Measurements from ENCODE around the gene NCKIPSD.

Gene NCKIPSD

GRCh38 chr3:48652923-48653715 is 32.6 kb downstream of the NCKIPSD start:
- ATAC-seq (no peak), DNase-seq (ENCODE audit: low spot score in 2 of 2) (no peak)
- Mint-ChIP-seq H3K4me1 (peaks cover 27% of the 10 kb centered on the region), H3K36me3 (peaks cover 17% of the 10 kb centered on the region), H3K9me3 (no peaks in the 10 kb centered on the region), H3K4me3 (no peak overlapping the region), H3K27ac (peak overlapping the region; percentile 79)

- Mint-ChIP-seq H3K4me3 (no peak overlapping the region), H3K27ac (no peak overlapping the region), H3K9me3 (no peaks in the 10 kb centered on the region), H3K36me3 (peaks cover 19% of the 10 kb centered on the region), H3K4me1 (peaks cover 18% of the 10 kb centered on the region)
- ATAC-seq (no peak), DNase-seq (ENCODE audit: low spot score in 2 of 2) (no peak)
Measured at GRCh38 chr3:48651771-48652170, 33.9 kb downstream of the NCKIPSD start.

GRCh38 chr3:48650723-48651122 is 35.0 kb downstream of the NCKIPSD start:
- no peak overlapping the region for H3K4me3 Mint-ChIP-seq
- H3K36me3 Mint-ChIP-seq: peaks cover 22% of the 10 kb centered on the region
- ATAC-seq (no peak), DNase-seq (ENCODE audit: low spot score in 2 of 2) (no peak)
- no peaks in the 10 kb centered on the region for H3K9me3 Mint-ChIP-seq
- H3K27ac Mint-ChIP-seq: no peak overlapping the region
- H3K4me1 Mint-ChIP-seq: peaks cover 15% of the 10 kb centered on the region

GRCh38 chr3:48648188-48648850 is 37.4 kb downstream of the NCKIPSD start:
- no peak overlapping the region for H3K4me3 Mint-ChIP-seq
- no peak for ATAC-seq
- no peaks in the 10 kb centered on the region for H3K4me1 Mint-ChIP-seq
- no peak for DNase-seq (ENCODE audit: low spot score in 2 of 2)
- H3K27ac Mint-ChIP-seq: no peak overlapping the region
- H3K36me3 Mint-ChIP-seq: peaks cover 15% of the 10 kb centered on the region
- no peaks in the 10 kb centered on the region for H3K9me3 Mint-ChIP-seq

- H3K36me3 Mint-ChIP-seq: peaks cover 9% of the 10 kb centered on the region
- no peaks in the 10 kb centered on the region for H3K4me1 Mint-ChIP-seq
- DNase-seq (ENCODE audit: low spot score in 2 of 2): no peak
- H3K27ac Mint-ChIP-seq: no peak overlapping the region
- no peak overlapping the region for H3K4me3 Mint-ChIP-seq
- H3K9me3 Mint-ChIP-seq: no peaks in the 10 kb centered on the region
- no peak for ATAC-seq
Measured at GRCh38 chr3:48647714-48648113, 38.0 kb downstream of the NCKIPSD start.

GRCh38 chr3:48644898-48645760 is 40.6 kb downstream of the NCKIPSD start:
- Mint-ChIP-seq H3K4me3 (no peak overlapping the region), H3K4me1 (no peaks in the 10 kb centered on the region), H3K9me3 (no peaks in the 10 kb centered on the region), H3K27ac (no peak overlapping the region), H3K36me3 (peaks cover 14% of the 10 kb centered on the region)
- ATAC-seq (no peak), DNase-seq (ENCODE audit: low spot score in 2 of 2) (no peak)

- H3K9me3 Mint-ChIP-seq: no peaks in the 10 kb centered on the region
- DNase-seq (ENCODE audit: low spot score in 2 of 2) (no peak), ATAC-seq (no peak)
- H3K27ac Mint-ChIP-seq: peak overlapping the region; percentile 66
- H3K4me1 Mint-ChIP-seq: no peaks in the 10 kb centered on the region
- H3K36me3 Mint-ChIP-seq: peaks cover 21% of the 10 kb centered on the region
- no peak overlapping the region for H3K4me3 Mint-ChIP-seq
Measured at GRCh38 chr3:48642605-48643004, 43.1 kb downstream of the NCKIPSD start.

- ATAC-seq: no peak
- H3K9me3 Mint-ChIP-seq: no peaks in the 10 kb centered on the region
- no peaks in the 10 kb centered on the region for H3K4me1 Mint-ChIP-seq
- no peak overlapping the region for H3K4me3 Mint-ChIP-seq
- H3K36me3 Mint-ChIP-seq: peaks cover 17% of the 10 kb centered on the region
- no peak for DNase-seq (ENCODE audit: low spot score in 2 of 2)
- no peak overlapping the region for H3K27ac Mint-ChIP-seq
Measured at GRCh38 chr3:48641396-48641795, 44.3 kb downstream of the NCKIPSD start.

GRCh38 chr3:48639944-48640606 is 45.6 kb downstream of the NCKIPSD start:
- Mint-ChIP-seq H3K4me1 (no peaks in the 10 kb centered on the region), H3K27ac (no peak overlapping the region), H3K36me3 (peaks cover 17% of the 10 kb centered on the region), H3K9me3 (no peaks in the 10 kb centered on the region), H3K4me3 (no peak overlapping the region)
- DNase-seq (ENCODE audit: low spot score in 2 of 2) (no peak), ATAC-seq (no peak)

- peak overlapping the region; percentile 80 for H3K4me3 Mint-ChIP-seq
- no peak for DNase-seq (ENCODE audit: low spot score in 2 of 2)
- ATAC-seq: no peak
- H3K27ac Mint-ChIP-seq: peak overlapping the region; percentile 62
- H3K36me3 Mint-ChIP-seq: peaks cover 23% of the 10 kb centered on the region
- peaks cover 16% of the 10 kb centered on the region for H3K4me1 Mint-ChIP-seq
- no peaks in the 10 kb centered on the region for H3K9me3 Mint-ChIP-seq
Measured at GRCh38 chr3:48637305-48637704, 48.4 kb downstream of the NCKIPSD start.

- H3K4me1 Mint-ChIP-seq: peaks cover 16% of the 10 kb centered on the region
- no peak for ATAC-seq
- no peaks in the 10 kb centered on the region for H3K9me3 Mint-ChIP-seq
- peaks cover 21% of the 10 kb centered on the region for H3K36me3 Mint-ChIP-seq
- peak overlapping the region; percentile 80 for H3K4me3 Mint-ChIP-seq
- DNase-seq (ENCODE audit: low spot score in 2 of 2): no peak
- H3K27ac Mint-ChIP-seq: peak overlapping the region; percentile 81
Measured at GRCh38 chr3:48636149-48636655, 49.5 kb downstream of the NCKIPSD start.

GRCh38 chr3:48635222-48636021 is 50.3 kb downstream of the NCKIPSD start, which contains the start of gene SLC26A6:
Gene SLC26A6, minus strand, starts transcription at chr3:48635461. Its CDS starts 68 bp downstream, at chr3:48635393.
- no peaks in the 10 kb centered on the region for H3K9me3 Mint-ChIP-seq
- H3K27ac Mint-ChIP-seq: peak within 1 kb of the TSS; percentile 81
- H3K36me3 Mint-ChIP-seq: peaks cover 21% of the 10 kb centered on the region
- peaks cover 16% of the 10 kb centered on the region for H3K4me1 Mint-ChIP-seq
- DNase-seq (ENCODE audit: low spot score in 2 of 2) (peak; percentile 90 to 97), ATAC-seq (peak; percentile 95)
- H3K4me3 Mint-ChIP-seq: peak within 1 kb of the TSS; percentile 80

GRCh38 chr3:48634661-48635221 is 51.0 kb downstream of the NCKIPSD start:
- H3K4me3 Mint-ChIP-seq: peak overlapping the region; percentile 80
- H3K27ac Mint-ChIP-seq: peak overlapping the region; percentile 81
- ATAC-seq (peak; percentile 25), DNase-seq (ENCODE audit: low spot score in 2 of 2) (peak; percentile 37 to 77)
- no peaks in the 10 kb centered on the region for H3K9me3 Mint-ChIP-seq
- H3K36me3 Mint-ChIP-seq: peaks cover 25% of the 10 kb centered on the region
- peaks cover 16% of the 10 kb centered on the region for H3K4me1 Mint-ChIP-seq

- Mint-ChIP-seq H3K36me3 (peaks cover 32% of the 10 kb centered on the region), H3K4me3 (peak overlapping the region; percentile 80), H3K27ac (peak overlapping the region; percentile 81), H3K9me3 (no peaks in the 10 kb centered on the region), H3K4me1 (peaks cover 16% of the 10 kb centered on the region)
- no peak for DNase-seq (ENCODE audit: low spot score in 2 of 2)
- ATAC-seq: no peak
Measured at GRCh38 chr3:48633743-48634142, 52.0 kb downstream of the NCKIPSD start.
